AG08396 (cell line): Measurements from ENCODE around the gene SUPT5H.

ENCODE experiments used
- DNase-seq: peaks from one replicate; pipeline ENCODE4 v3.0.0; 2012; ENCODE audit warnings: low spot score, mixed read lengths

The SUPT5H gene

GRCh38 chr19:39409208-39410016 lies 36.0 kb upstream of the SUPT5H start:
- DNase-seq: peak; percentile 76

DNA sequence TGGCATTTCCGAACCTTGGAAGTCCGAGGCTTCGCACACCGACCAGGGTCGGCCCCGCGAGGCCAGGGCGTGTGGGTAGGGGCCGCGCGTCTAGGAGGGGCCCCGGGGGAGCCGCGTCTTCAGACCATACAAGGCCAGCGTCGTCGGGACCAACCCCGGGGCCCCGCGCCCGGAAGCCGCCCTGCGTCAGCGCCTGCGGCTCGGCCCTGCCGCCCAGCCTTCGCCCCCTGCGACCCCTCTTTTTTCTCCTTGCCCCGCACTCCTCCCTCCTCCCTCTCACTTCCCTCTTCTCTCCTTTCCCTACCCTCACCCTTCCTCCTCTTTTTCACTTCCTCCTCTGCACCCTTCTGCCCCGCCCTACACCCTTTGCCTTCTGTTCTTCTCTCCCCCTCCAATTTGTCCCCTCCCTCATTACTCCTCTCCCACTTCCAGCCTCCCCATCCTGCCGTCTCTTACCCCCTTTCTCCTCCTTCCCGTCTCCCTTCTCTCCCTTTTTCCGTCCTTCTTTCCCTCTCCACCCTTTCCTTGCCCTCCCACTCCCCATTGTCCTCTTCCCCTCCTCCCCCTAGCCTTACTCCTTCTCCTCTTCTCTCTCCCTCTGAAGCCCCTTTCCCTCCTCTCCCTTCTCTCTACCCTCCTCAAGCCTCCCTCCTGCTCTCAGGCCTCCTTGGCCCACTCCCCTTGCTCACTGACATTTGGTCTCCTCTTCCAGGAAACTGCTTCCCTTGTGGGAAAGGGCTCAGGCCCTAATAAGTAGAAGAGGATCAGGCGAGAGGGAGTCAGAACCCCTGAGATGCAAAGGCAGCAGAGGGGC lies 35.2 kb upstream of the SUPT5H start:
- no peak for DNase-seq

DNA sequence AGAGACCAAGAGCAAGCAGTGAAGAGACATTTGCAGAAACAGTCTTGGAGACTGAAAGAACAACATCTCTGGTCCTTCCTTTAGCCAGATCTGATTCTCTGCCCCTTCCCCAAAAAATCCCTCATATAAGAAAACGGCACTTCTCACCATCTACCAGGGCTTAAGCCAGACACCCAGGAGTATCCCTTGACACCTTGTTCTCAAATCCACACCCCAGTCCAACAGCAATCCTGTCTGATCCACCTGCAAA lies 34.6 kb upstream of the SUPT5H start:
- DNase-seq: no peak

- no peak for DNase-seq
These were observed 34.1 kb upstream of the SUPT5H start for GRCh38 chr19:39411081-39411831.

DNA sequence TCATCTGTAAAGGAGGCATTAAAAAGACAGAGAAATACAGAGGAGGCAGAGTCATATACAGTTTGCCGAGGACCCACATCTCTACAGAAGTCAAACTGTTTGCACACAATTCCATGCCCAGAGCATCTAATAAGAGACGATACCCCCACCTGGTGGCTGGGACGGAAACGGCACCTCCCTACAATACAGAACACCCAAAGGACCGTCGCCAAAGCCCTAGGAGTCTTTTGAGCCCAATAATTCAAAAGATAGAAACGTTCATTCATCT lies 33.6 kb upstream of the SUPT5H start:
- peak; percentile 79 for DNase-seq

- peak; percentile 97 for DNase-seq
These were observed 33.1 kb upstream of the SUPT5H start, which contains the start of gene PLEKHG2 for GRCh38 chr19:39412100-39412866. Gene PLEKHG2 (plus strand): TSS chr19:39412669. CDS start chr19:39414087, 1,418 bp downstream.

DNA sequence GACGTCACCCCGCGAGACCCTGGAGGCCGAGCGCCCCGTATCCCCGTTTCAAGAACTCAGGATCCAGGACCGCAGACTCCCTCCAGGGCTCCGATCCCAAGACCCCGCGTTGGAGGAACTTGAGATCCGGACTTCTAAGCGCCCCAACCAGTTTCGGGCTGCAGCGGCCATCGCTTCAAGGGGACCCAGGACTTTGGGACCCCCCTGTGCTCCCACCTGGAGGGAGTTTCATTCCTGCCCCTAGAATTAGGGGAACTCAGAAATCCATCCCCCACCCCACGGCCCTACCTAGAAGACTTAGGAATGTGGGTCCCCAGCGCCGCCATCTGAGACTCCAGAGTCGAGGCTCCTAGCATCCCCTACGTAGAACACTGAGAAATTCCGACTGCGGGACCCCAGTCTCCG lies 32.5 kb upstream of the SUPT5H start:
- DNase-seq: no peak

DNA sequence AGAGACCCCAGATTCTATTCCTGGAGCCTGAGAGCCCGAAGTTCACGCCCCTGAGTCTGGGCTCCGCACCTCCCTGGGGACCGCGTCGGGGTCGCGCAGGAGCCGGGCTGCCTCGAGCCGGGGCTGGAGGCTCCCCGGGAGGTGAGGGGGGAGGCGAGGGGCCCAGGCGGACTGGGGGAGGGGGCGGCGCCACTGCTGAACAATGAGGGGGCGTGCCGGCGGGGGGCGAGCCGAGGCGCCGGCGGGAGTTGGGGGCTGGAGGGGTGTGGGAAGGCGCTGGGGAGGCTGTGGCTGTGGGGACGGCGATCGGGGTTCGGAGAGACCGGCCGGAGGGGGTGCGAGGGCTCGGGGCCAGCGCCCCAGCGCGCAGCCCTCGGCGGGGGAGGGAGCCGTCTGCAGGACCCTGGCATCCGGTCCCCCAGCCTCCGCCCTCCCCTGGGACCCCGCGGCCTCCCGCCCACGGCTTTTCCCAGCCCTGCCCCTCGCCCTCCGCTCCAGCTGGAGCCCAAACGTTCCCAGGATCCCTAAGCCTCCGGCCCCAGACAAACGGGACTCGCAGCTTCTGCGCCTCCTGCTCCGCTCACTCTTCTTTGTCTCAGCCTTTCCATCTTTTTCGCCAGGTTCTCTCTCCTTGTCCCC lies 32.0 kb upstream of the SUPT5H start:
- peak; percentile 70 for DNase-seq

DNA sequence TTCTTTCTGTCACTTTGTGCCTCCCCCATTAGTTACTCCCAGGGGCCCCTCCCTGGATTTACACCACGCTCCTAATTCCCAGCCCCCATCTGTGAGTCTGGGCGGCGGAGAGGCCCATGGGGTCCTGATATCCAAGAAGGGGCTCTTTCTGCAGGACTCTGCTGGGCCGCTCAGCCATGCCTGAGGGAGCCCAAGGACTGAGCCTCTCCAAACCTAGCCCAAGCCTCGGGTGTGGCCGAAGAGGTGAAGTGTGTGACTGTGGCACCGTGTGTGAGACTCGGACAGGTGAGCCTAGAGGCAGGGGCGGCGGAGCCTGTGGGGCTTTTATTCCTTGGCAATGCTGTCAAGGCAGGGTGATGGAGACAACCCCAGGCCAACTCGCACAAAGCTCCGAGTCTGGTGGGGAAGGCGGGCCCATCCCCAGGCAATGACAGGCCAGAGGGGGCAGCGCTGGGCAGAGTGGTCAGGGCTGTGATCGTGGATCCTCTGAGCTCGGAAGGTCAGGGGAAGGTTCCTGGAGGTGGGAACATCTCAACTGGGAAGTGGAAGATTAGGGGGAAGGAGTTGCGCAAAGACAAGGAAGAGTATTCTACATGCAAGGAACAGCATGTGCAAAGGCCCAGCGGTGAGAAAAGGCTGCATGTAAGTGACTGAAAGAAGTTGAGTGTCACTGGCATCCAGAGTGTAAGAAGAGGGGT lies 31.3 kb upstream of the SUPT5H start:
- peak; percentile 55 for DNase-seq

- DNase-seq: no peak
These were observed 30.0 kb upstream of the SUPT5H start for GRCh38 chr19:39415111-39416046.

DNA sequence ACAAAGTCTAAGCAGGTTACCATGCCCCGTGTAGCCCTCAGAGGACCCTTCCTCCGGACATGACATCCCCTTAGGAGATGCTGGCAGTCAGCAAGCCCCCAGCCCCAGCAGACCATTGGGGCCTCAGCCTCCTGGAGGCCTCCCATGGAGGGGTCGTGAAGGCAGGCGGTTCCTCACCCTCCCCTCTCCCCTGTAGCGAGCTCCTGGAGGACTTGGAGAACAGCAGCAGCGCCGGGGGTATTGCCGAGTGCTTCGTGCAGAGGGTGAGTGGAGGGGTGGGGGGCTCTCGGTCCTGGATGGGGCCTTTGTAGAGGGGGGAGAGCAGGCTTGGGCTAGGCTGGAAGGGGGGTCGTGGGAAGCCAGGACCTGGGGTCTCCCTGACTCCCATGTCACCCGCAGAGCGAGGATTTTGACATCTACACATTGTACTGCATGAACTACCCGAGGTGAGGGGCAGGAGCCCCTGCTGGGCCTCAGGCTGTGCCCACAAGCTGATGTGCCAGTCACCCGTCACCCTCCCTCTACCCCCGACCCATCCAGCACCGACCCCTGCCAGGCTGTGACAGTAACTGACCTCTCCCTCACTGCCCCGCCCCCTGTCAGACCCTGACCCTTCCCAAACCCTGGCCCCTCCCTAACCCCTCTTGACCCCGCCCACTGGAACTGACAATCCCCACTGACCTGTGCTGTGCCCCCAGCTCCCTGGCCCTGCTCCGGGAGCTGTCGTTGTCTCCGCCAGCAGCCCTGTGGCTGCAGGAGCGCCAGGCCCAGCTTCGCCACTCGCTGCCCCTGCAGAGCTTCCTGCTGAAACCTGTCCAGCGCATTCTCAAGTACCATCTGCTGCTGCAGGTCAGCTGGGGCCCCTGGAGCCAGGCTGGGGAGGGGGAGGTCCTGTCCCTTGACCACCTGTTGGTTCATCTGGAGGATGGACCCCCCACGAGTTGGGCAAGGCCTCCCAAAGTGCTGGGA lies 28.9 kb upstream of the SUPT5H start:
- DNase-seq: no peak

DNA sequence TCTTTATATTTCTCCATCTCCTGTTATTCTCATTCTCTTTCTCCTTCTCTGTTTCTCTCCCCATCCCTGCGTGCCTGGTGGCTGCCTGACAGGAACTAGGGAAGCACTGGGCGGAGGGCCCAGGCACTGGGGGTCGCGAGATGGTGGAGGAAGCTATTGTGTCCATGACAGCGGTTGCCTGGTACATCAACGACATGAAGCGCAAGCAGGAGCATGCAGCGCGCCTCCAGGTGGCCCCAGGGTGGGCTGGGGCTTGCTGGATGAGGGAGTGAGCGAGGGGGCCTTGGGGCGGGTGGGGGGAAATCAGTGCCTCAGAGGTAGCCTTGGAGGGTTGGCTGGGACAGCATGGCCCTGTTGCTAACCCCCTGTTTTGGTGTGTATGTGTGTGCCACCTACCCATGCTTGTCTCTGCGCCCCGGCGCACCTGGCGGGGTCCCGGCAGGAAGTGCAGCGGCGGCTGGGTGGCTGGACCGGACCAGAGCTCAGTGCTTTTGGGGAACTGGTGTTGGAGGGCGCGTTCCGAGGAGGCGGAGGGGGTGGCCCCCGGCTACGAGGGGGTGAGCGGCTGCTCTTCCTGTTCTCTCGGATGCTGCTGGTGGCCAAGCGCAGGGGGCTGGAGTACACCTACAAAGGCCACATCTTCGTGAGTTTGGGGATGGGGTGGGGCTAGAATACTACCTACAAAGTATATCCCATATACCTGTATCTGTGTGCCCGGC lies 27.8 kb upstream of the SUPT5H start:
- no peak for DNase-seq

DNA sequence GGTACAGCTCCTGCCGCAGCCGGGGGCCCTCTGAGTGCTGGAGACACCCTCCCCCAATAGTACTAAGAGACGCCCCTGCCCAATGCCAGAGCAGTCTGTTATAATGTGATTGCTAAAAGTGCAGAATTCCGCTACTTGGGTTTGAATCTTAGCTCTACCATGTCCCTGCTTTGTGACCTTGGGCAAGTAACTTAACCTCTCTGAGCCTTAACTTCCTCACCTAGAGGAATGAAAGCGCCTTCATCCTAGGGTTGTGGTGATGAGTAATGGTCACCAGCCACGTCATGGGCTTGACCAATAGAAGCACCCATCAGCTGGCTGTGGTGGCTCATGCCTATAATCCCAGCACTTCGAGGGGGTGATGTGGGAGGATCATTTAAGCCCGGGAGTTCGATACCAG lies 26.4 kb upstream of the SUPT5H start:
- no peak for DNase-seq

DNA sequence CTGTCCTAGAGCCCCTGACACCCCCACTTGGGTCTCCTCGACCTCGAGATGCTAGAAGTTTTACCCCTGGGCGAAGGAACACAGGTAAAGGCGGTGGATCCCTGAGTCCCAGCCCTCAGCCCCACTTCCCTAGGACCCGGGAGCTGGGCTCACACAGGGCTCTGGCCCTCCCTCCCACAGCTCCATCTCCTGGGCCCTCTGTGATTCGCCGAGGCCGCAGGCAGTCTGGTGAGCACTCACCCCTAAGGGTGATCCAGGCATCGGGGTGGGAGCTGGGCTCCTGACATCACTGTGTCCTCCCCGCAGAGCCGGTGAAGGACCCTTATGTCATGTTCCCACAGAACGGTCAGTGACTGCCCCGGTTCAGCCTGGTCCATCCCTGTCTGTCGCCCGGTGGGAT lies 24.6 kb upstream of the SUPT5H start:
- no peak for DNase-seq

- DNase-seq: no peak
These were observed 23.4 kb upstream of the SUPT5H start for GRCh38 chr19:39422020-39422419.

- no peak for DNase-seq
These were observed 21.9 kb upstream of the SUPT5H start for GRCh38 chr19:39423258-39424086.

DNA sequence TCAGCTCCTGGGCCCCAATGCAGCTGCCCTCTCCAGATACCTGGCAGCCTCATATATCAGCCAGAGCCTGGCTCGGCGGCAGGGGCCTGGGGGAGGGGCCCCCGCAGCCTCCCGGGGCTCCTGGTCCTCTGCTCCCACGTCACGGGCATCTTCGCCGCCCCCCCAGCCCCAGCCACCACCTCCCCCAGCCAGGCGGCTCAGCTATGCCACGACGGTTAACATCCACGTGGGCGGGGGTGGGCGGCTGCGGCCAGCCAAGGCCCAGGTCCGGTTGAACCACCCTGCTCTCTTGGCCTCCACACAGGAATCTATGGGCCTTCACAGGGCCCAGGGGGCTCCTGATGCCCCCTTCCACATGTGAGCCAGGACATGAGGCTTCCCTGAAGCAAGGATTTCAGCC lies 20.4 kb upstream of the SUPT5H start:
- no peak for DNase-seq
